HG03558 (cell line): Measurements from ENCODE around the gene IFITM10.
"Not testable (repeated sequence)": the region's sequence is repeated elsewhere in the genome, so short reads cannot be mapped to it uniquely, and the experiment has no call there.

Experiments used
- ATAC-seq: cut with Tn5 transposase; IDR thresholded peaks from one replicate; pipeline ENCODE4 v1.9.1; 2021; ENCODE audit warnings: moderate number of reproducible peaks; ENCODE audit not compliant: unreplicated experiment; ENCODE audit errors: extremely low read depth

IFITM10 gene

GRCh38 chr11:1694064-1694845 is 56.1 kb downstream of the IFITM10 start:
- ATAC-seq, result no peak

- ATAC-seq, result no peak
Measured at GRCh38 chr11:1693327-1694063, 56.9 kb downstream of the IFITM10 start.

GRCh38 chr11:1692708-1693326 is 57.6 kb downstream of the IFITM10 start:
- no peak for ATAC-seq

- ATAC-seq, result no peak
Measured at GRCh38 chr11:1691878-1692707, 58.3 kb downstream of the IFITM10 start.

GRCh38 chr11:1691026-1691877 is 59.1 kb downstream of the IFITM10 start:
- ATAC-seq, result no peak

- no peak for ATAC-seq
Measured at GRCh38 chr11:1690167-1691025, 60.0 kb downstream of the IFITM10 start.

GRCh38 chr11:1689250-1690166 is 60.9 kb downstream of the IFITM10 start:
- ATAC-seq, result not testable (repeated sequence)

- not testable (repeated sequence) for ATAC-seq
Measured at GRCh38 chr11:1688336-1688947, 62.0 kb downstream of the IFITM10 start.

- not testable (repeated sequence) for ATAC-seq
Measured at GRCh38 chr11:1686220-1686619, 64.2 kb downstream of the IFITM10 start.

- ATAC-seq, result not testable (repeated sequence)
Measured at GRCh38 chr11:1684886-1685874, 65.2 kb downstream of the IFITM10 start.

GRCh38 chr11:1683904-1684572 is 66.4 kb downstream of the IFITM10 start:
- not testable (repeated sequence) for ATAC-seq

- not testable (repeated sequence) for ATAC-seq
Measured at GRCh38 chr11:1683216-1683615, 67.2 kb downstream of the IFITM10 start.
